GM06990 (cell line): ENCODE measurements around the gene LRIF1.

ENCODE experiments used
- DNase-seq: peaks from one replicate; pipeline ENCODE4 v3.0.0-alpha.2; 2011; ENCODE audit not compliant: insufficient read length; ENCODE audit errors: extremely low read depth
- H3K27me3 ChIP-seq: replicated peaks from 2 replicates; pipeline ENCODE4 v1.6.0; 2011; ENCODE audit warnings: low read length; ENCODE audit not compliant: control insufficient read depth, insufficient read depth
- H3K36me3 ChIP-seq: 2 replicates; pipeline ENCODE4 v1.5.1; 2011; ENCODE audit warnings: low read length; ENCODE audit not compliant: control insufficient read depth, insufficient read depth
- H3K4me3 ChIP-seq: replicated peaks from 2 replicates; pipeline ENCODE4 v1.5.1; 2011; ENCODE audit warnings: low read depth, mild to moderate bottlenecking, control low read depth, low read length
- CTCF ChIP-seq: IDR thresholded peaks from 2 replicates; pipeline ENCODE4 v1.5.1; 2011; ENCODE audit warnings: low read length, control low read depth, mild to moderate bottlenecking, inconsistent platforms; ENCODE audit not compliant: insufficient read depth, poor library complexity, severe bottlenecking

The LRIF1 gene

GRCh38 chr1:110915804-110916203 lies 47.9 kb downstream of the LRIF1 start:
- DNase-seq = no peak
- Histone ChIP-seq H3K27me3 (no peaks in the 10 kb centered on the region), H3K4me3 (no peak overlapping the region), H3K36me3 (no peaks in the 10 kb centered on the region)
- no peak for TF ChIP-seq CTCF

GRCh38 chr1:110914676-110915075 lies 49.0 kb downstream of the LRIF1 start:
- no peak for DNase-seq
- Histone ChIP-seq H3K27me3 (no peaks in the 10 kb centered on the region), H3K4me3 (no peak overlapping the region), H3K36me3 (no peaks in the 10 kb centered on the region)
- TF ChIP-seq CTCF = no peak

- no peak for TF ChIP-seq CTCF
- H3K27me3 ChIP-seq = no peaks in the 10 kb centered on the region
- no peaks in the 10 kb centered on the region for H3K36me3 ChIP-seq
- H3K4me3 ChIP-seq = no peak overlapping the region
- DNase-seq = no peak
These were observed 50.9 kb downstream of the LRIF1 start for GRCh38 chr1:110912784-110913183.

GRCh38 chr1:110903853-110904500 lies 59.7 kb downstream of the LRIF1 start:
- no peaks in the 10 kb centered on the region for H3K27me3 ChIP-seq
- peaks cover 11% of the 10 kb centered on the region for H3K36me3 ChIP-seq
- no peak overlapping the region for H3K4me3 ChIP-seq
- no peak for TF ChIP-seq CTCF
- no peak for DNase-seq

- Histone ChIP-seq H3K27me3 (no peaks in the 10 kb centered on the region), H3K36me3 (peaks cover 17% of the 10 kb centered on the region), H3K4me3 (no peak overlapping the region)
- TF ChIP-seq CTCF = no peak
- no peak for DNase-seq
These were observed 60.8 kb downstream of the LRIF1 start for GRCh38 chr1:110902820-110903463.
